GM19328 (cell line): ENCODE results near the gene PKNOX2.

ENCODE experiments used
- ATAC-seq: cut with Tn5 transposase; IDR thresholded peaks from one replicate; pipeline ENCODE4 v1.9.1; 2021; ENCODE audit warnings: mild to moderate bottlenecking, moderate library complexity; ENCODE audit not compliant: unreplicated experiment

PKNOX2 gene

DNA sequence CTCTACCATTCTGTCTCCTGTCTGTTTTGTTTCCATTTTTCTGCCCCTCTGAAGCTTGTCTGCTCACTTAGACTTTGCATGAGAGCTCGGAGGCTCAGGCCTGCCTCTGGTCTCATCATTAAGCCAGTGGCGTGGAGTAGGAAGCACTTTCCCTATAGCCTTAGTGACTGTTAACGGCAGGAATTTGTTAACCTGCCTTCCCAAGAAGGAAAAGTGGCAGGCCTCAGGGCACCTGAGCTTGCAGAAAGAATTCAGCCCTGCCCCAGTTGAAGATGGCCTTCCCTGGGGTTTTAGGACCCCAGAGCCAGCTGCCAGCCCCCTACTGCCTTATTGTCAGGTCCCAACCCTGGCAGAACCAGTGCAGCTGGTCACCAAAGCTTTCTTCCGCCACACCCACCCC, 93.2 kb downstream of the PKNOX2 start:
- no peak for ATAC-seq

DNA sequence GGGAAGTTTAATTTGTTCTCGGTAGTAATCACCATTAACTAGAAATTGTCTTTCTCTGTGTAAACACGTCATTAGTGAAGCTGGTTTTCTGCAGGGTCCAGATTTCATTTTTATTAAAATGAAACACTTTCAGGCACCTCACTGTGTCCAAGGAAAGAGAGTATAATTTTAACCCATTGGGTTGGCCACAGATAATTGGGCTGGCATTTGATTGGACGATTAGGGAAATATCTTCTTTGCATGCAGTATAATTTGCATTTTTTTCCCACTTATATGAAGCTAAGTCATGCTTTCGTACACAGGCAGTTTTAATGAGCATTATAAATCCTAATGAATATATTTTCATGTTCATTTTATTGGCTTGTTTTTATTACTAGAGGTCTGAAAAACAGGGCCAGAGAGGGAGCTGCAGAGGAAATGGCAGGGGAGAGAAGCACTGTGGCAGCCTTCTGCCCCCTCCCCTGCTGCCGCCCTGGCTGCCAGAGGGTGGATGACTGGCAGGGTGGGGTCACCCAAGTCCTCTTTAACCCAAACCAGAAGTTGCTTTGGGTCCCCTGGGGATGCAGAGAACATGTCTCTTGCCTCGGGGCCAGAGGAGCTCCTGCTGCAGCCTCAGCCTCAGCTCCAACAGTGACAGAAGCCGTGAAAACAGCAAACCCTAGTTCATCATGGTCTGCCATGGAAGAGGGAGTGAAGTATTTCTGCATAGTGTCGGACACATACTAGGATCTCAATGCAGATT, 93.9 kb downstream of the PKNOX2 start:
- no peak for ATAC-seq

DNA sequence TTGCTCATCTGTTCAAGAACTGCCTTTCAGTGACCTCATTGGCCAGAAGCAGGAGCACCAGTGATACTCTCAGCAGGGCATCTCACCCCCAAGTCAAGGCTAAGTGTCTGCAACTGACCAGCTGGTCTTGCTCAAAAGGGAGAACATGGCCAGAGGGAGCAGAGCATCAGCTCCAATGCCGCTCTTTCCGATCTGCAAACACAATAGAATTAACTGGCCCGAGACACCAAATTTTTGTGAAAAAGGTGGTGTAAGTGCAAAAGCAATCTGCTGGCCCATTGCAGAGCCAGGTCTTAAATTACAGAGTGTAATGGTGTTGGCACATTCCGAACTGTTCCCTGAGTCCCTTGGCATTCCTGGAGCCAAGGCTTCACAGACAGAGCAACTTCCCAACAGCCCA, 97.0 kb downstream of the PKNOX2 start:
- ATAC-seq = no peak

DNA sequence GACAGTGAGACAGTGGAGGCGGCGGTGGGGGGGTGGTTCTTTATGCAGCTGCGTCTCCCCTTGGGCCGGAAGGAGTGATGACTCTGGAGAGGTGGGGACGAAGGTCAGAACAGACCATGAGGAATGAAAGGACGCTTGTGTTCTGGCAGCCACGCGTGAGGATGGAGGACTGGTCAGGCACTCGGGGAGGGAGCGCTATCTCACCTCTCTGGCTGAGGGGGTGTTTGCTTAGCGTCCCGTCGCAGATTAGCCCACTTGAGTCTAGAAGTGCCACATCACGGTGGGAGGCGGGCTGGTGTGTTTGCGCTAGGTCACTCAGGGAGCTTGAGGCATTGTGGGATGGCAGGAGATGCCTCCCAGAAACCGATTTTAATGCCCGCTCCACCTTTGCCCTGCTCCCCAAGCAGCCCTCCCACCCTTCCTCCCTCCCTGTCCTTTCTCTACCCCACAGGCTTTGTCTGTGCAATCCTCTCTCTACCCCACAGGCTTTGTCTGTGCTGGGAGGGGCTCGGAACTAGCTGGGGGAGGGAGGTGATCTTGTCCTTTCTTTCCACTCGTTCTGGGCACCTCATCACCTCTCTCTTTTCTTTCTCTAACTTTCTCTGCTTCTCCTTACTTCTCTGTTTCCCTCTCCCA, 97.8 kb downstream of the PKNOX2 start:
- no peak for ATAC-seq

DNA sequence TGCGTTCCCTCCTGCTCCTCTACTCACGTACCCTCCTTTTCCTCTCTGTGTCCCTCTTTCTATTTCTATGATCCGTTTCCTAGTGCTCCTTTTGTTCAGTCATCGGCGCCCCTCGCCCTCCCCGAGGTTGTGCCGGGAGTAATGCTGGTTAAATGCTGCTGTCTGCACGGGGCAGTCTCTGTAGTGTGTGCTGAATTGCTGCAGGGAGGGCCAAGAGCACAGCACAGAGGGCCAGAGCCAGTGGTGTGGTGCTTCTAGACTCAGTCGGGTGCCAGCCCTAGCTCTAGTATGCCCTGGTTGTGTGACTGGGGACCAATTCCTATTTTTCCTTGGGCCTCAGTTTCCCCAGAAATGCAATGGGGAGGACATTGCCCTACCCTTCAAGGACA, 98.3 kb downstream of the PKNOX2 start:
- ATAC-seq = no peak

DNA sequence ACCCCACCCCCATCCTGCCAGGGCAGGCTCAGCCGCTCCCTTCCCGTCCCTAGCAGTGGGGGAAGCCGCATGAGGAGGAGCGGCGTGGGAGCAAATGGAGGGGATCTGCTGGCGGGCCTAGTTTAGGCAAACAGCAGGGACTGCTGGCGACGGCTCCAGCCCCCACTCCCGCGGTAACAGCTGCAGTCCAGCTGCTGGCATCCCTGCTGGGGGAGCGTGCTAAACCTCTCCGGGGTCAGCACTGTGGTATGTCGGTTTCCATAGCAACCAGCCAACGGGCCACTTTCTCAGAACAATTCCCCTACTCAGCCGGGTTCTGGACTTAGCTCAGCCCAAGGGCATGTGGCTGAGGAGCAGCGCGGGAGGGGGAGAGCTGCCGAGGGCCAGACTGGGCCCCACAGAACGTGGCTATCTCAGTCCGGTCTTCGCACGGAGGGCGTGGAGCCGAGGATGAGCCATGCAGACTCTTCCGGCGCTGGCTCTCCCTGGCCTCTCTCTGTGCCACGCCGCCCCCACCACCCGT, 98.8 kb downstream of the PKNOX2 start:
- ATAC-seq = no peak

DNA sequence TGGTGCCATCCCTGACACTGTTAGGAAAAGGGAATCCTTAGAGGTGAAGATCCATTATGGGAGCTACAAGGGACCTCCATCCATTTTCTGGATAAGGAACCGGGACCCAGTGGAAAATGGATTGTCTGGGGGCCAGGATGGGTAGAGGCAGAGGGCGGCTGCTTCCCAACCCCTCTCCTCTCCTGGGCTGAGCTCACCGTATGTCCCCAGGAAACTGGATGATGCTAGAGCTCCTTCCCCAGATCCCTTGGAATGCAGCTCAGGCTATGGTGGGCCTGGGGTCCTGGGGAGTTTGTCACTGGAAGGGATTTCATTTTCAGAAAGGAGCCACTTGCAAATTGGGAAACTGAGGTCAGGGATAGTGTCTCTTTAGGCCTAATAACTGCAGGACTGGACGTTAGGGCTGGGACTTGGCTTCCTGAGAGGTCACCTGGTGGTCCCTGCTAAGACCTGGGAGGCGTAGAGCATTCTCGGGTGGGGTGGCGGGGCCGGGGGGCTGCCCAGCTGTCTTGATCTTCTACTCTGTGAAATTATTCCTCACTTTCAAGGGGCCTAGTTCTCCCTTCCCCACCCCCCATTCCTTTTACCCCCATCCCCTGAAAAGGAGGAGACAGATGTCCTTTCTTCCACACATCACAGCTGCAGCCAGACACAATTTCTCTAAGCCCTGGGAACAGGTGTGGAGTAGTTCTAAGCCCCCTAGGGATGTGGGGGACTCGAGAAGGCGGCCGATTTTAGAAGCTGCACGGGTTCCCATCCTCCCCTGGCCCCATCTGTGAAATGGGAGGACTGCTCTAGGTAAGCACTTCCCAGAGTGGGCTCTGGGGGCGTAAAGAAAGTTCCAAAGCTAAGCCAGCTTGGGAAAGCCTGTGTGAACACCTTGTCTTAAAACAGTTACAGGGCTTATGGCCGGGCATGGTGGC, 99.8 kb downstream of the PKNOX2 start:
- no peak for ATAC-seq

DNA sequence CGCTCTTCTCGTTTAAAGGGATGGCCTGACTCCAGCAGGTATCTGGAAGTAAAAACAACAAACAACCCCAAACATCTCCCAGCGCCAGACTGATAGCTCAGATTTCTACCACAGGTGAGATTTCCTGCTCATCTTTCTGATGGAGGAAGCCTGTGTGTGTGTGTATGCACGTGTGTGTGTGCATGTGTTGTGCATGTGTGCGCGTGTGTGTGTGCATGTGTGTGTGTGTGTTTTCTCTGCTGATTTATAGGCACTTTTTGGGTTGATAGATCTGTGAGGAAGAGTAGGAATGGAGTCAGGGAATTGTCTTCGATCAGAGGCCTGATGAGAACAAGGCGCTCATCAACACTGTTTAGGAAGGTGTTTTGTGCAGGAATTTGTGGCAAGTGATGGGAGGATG, 103.0 kb downstream of the PKNOX2 start:
- no peak for ATAC-seq

DNA sequence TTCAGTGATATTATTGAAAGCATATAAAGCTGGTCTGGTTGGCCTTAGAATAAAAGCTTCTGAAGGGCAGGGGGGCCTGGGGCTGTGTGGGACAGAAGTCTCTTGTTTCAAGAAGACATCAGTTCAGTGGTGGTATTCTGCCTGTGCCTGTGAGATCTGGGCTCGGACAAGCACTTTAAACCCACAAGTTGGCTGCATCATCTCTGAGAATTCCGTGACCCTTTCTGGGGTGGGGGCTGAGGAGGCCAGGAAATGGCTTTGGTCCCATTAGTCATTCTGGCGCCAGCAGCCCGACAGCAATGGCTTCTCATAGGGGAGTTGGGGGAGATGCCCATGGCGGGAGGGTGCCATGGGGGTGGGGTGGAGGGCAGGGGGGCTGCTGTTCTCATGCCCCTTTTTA, 104.1 kb downstream of the PKNOX2 start:
- ATAC-seq = no peak

DNA sequence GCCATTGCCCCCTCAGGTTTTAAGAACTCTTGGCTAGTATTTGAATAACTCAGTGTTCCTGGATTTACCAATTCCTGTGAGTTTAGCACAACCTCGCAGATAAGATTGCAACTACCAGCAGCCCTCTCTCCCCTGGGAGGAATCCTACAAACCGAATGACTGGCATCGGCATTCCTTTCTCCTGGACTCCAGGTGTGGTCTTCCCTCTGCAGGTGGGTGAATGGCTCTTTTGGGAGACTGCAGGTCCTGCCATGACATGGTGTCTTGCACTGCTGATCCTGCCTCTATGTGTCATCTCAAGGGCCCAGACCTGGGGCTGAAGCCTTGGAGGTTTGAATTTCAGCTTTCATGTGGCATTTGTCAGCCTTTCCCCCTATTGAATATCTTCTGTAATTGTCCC, 105.6 kb downstream of the PKNOX2 start:
- ATAC-seq = no peak

DNA sequence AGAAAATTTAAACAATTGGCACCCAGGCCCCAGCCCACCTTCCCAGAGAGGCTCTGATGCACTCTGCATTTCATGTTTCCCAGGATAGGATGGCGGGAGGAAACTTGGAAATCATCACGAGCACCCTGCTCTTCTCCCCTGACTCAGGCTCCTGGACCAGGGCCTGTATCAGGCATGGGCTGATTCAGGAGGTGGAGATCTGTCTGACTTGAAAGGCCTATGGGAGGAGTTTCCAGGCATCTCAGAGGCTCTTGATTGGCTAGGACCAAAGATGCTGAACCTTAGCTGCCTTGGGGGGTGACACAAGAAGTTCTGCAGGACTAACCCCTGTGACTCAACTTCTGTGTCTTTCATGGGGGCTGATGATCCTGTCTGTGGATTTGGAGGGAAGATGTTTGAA, 106.2 kb downstream of the PKNOX2 start:
- no peak for ATAC-seq

DNA sequence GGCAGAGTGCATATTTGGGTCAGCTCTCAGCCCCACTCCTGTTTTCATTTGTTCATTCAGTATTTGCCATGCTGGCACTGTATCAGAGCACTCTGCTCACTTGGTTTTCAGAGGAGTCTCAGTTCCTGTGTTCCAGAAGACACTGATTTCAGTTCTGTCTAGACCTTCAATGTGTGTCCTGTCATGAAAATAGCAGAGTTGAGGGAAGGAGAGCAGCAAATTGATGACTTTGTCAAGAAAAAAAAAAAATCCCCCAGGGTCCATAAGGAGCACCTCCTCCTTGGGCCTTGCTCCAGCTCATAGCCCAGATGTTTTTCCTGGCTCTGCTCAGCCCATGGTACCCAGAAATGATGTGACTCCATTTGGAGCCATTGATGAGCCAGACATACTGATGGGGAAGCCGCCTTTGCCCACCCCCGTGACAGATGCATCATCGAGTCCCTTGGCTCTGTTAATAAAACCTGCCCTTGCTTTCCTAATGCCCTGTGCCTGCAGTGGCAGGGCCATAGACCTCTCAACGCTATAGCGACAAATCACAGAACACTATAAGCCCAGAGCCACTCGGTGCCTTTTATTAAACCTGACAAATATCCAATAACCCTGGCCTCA, 107.0 kb downstream of the PKNOX2 start:
- ATAC-seq = no peak

DNA sequence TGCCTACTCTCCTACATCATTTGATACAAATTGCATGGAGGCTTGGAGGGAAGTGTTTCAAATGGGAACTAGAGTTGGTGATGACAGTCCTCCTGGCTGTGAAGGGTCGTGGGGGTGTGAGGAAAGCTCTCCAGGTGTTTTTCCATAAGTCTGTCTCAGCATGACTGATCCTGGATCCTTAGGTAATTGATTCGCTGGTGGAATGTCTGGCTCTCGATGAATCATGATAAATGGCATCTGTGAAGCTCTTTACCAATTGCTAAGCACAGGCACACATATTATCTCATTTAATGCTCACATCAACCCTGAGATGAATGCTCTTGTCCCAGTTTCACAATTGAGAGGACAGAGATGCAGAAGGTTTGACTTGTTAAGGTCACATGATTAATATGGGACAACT, 107.5 kb downstream of the PKNOX2 start:
- no peak for ATAC-seq

DNA sequence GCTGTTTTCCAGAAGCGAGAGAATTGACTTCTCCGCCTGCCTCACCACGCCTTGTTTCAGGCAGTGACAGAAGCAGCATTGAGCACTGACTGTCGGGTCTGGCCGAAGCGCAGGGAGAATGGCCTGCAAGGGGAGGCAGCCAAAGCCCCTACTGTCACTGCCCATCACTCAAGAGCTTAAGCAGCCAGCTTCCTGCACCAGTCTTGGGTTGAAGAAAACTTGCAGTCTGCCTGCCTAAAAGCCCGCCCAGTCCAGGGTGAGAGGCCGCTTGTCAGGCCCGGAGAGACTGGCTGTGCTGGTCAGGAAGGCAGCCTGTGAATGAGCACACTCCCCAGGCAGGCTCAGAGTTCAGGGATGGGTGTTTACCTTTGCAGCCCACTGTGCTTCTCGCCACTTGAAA, 108.3 kb downstream of the PKNOX2 start:
- ATAC-seq = no peak

DNA sequence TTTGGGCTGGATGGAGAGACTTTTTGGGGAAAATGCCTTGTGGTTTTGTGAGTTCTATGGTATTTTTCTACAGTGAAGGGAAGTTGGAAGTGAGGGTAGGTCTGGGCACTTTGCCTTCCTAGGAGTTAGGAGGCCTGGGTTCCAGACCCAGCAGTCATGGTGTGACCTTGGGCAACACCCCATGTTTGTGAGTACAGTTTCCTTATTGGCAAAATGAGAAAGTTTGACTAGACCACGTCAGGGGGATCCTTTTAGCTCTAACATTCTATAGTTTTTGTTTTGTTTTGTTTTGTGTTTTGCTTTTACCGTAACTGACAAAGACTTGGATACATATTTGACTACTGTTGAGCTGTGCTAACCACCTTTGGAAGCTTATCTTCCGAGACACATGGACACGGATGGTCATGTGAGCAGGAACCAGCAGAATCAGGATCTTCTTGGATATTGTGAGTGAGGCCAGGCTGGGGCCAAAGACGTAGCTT, 109.0 kb downstream of the PKNOX2 start:
- no peak for ATAC-seq

DNA sequence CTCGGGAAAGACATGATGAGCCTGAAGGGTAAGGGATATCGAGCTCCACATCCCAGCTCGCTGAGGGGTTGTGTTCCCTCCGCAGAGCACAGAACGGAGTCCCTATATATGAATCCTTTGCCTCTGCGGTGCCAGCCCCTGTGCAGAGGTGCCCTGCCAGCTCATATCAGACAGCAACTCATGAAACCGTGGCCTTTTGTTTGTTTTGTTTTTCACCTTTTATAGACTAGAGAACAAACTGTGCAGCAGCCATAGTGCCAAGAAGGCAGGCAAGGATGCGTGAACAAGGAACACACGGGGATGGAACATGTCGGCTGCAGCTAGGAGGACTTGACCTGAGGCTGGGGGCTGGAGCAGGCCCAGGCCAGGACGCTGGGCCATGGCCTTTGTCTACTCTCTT, 109.8 kb downstream of the PKNOX2 start:
- no peak for ATAC-seq

DNA sequence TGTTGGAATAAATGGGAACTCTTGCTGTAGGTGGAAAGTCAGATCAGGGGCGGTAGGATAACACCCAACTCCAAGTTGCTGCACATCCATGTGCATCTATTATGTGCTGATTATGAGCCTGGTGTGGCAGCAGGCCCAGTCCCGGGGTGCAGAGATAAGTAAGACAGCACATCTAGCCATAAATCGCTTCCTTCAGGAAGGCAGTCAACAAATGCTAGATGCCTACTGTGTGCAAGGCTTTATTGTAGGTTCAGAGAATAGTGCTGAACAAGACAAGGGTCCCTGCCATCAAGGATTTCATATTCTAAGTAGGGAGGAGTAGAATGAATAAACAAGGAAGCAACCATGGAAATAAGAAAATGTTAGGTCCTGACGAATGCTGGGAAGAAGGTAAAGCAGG, 110.2 kb downstream of the PKNOX2 start:
- ATAC-seq = no peak

DNA sequence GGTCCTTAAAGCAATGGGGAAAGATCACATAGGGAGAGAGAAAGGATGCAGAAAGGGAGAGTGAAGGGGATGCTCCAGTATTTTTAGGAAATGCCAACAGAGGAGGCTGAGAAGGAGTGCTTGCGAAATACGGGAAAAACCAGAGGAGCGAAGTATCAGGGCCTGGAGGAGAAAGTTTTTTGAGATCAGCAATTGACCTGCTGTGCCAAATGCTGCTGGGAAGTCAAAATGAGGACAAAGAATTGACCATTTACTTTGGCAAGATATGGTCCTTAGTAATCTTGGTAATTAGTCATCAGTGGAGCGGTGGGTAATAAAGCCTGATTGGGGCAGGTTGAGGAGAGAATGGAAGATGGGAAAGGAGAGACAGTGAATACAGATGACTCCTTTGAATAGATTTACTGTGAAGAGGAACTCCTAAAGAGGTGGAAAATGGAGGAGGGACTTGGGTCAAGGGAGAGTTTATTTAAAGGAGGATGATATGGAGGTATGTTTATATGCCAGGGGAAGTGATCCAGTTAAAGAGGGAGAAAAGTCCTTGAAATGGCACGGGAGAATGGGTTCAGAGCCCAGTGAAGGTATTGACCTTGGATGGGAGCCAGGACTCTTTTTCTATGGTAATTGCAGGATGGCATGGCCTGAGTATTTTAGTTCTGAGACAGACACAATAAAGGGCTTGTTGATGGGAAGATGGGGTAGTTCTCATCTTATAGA, 111.5 kb downstream of the PKNOX2 start:
- ATAC-seq = no peak

DNA sequence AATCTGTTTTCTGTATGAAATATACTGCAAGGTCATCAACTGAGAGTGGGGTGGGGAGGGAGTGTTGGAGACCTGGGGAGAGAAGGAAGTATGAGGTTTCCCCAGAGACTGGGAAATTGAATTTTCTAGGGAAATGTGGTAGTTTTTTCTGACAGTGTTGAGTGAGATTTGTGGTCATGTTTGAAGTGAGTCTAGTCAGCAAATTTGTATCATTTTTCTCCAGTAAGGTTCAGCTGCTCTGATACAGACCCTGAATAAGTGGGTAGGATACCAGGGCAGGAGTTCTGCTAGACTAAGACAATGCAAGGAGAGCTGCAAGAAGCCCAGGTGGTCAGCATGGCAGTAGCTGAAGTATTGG, 112.0 kb downstream of the PKNOX2 start:
- ATAC-seq = no peak

DNA sequence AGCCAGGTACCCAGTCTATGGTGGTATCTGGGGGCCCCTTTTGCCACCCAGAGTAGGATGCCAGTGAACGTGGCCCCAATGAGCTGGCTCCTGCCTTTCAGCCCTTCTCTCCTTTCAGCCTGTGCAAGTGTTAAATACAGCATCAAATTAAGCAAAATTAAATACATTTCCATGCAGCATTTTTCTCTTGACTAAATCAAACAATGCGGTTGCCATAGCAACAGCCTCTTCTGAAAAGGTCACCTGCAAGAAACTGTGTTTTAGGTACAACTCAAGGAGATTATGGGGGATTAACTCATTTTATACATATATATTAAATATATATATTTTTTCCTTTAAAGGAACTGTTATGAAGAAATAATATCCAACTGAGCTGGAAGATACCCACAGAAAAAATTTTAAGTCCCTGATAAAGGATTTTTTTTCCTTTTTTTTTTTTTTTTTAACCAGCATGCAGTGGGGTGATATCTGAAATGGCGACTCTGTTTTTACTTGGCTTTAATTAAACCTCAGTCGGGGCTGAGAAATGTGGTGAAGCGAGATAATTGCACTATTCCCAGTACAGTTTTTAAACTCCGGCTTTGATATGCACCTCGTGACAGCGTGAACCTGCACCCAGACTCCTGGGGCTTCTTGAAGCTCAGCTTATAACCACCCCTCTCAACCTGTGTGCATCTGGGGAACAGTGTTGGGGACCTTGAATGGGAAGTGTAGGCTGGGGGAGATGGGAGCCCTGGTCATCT, 115.3 kb downstream of the PKNOX2 start:
- ATAC-seq = no peak
